Measurements from ENCODE around the gene APOB. TPM values are rescaled to one million over a fixed set of nuclear protein-coding genes. Genes with fewer than 3 reads are reported as not detected.

Gene APOB
- total RNA-seq, 1 experiment from 2014 or later = not detected

- Histone ChIP-seq H3K4me1 (ENCODE audit: insufficient read depth, low read length) (no peaks in the 10 kb centered on the region), H3F3A (ENCODE audit: low read length, unreplicated experiment) (no peaks in the 10 kb centered on the region), H3K9ac (ENCODE audit: low read length) (no peak overlapping the region), H2AFZ (ENCODE audit: low read length) (no peak overlapping the region), H3K36me3 (ENCODE audit: low read depth, low read length) (no peaks in the 10 kb centered on the region), H3K4me3 (ENCODE audit: low read length) (no peak overlapping the region), H3K79me2 (ENCODE audit: low read length) (no peaks in the 10 kb centered on the region), H3K27ac (ENCODE audit: low read length) (no peak overlapping the region), H3K4me2 (ENCODE audit: low read length) (no peak overlapping the region), H4K20me1 (ENCODE audit: low read length) (no peaks in the 10 kb centered on the region), H3K9me2 (replicated peaks; ENCODE audit: low read length) (no peaks in the 10 kb centered on the region), H3K9me3 (ENCODE audit: low read length) (no peaks in the 10 kb centered on the region), H3K27me3 (ENCODE audit: low read length) (no peaks in the 10 kb centered on the region)
- TF ChIP-seq EZH2phosphoT487 (IDR thresholded peaks at IDR 0.05; ENCODE audit: borderline replicate concordance, low read length) = no peak
- TF ChIP-seq EZH2 (IDR thresholded peaks at IDR 0.05; ENCODE audit: low read length, unreplicated experiment) = no peak
- TF ChIP-seq CTCF (conservative IDR thresholded peaks at IDR 0.05; ENCODE audit: low read depth, low read length) = no peak
- ATAC-seq (no peak), DNase-seq (no peak)
- POLR2A ChIA-PET (ENCODE audit: unreplicated experiment) = no interaction called here
- CTCF ChIA-PET = no interaction called here
- intact Hi-C loops (cut with micrococcal nuclease) = no loop called here
- BruUV-seq (replicated peaks) = no TSS peak
Observed at GRCh38 chr2:21084401-21084800, 40.5 kb upstream of the APOB start.

DNA sequence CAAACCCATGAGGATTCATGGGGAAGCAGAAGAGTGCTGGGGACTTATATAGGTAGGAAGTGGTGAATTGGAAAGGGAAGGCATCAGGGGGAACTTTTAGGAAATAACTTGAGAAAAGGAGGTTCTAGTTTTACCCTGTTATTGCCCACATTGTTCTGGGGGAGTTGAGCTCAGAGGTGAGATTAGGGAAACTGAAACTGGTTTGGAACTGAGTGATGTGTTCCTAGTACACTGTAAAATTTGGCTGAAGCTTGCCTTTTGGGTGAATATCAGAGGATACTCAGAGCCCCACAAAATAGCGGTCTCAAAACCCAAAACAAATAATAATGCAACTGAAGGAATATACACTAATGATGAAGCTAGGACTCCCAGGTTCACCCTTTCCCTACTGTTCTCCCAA, 39.6 kb upstream of the APOB start:
- CTCF ChIA-PET = no interaction called here
- H2AFZ ChIP-seq (ENCODE audit: low read length) = no peak overlapping the region
- intact Hi-C loops (cut with micrococcal nuclease) = no loop called here

DNA sequence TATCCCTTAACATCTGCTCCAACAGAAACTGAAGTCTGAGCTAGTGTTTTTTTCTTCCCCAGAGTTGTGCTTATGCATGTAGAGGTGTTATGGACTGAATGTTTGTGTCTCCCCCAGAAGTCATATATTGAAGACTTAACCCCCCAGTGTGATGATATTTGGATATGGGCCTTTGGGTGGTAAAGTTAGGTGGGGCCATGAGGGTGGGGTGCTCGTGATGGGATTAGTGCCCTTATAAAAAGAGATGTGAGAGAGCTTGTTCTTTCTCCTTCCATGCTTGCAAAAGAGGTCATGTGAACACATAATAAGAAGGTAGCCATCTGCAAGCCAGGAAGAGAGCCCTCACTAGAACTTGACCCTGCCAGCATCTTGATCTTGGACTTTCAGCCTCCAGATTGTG, 34.4 kb upstream of the APOB start:
- DNase-seq (no peak), ATAC-seq (no peak)
- ChIA-PET POLR2A (ENCODE audit: unreplicated experiment) (no interaction called here), CTCF (no interaction called here)
- no peaks in the 10 kb centered on the region for H3K27me3 ChIP-seq (ENCODE audit: low read length)
- H3K36me3 ChIP-seq (ENCODE audit: low read depth, low read length) = no peaks in the 10 kb centered on the region
- H3K4me1 ChIP-seq (ENCODE audit: insufficient read depth, low read length) = no peaks in the 10 kb centered on the region
- H3F3A ChIP-seq (ENCODE audit: low read length, unreplicated experiment) = no peaks in the 10 kb centered on the region
- no peak overlapping the region for H2AFZ ChIP-seq (ENCODE audit: low read length)
- no peak overlapping the region for H3K4me2 ChIP-seq (ENCODE audit: low read length)
- no peak overlapping the region for H3K9ac ChIP-seq (ENCODE audit: low read length)
- no TSS peak for BruUV-seq (replicated peaks)
- no peak overlapping the region for H3K4me3 ChIP-seq (ENCODE audit: low read length)
- H3K27ac ChIP-seq (ENCODE audit: low read length) = no peak overlapping the region
- TF ChIP-seq EZH2 (IDR thresholded peaks at IDR 0.05; ENCODE audit: low read length, unreplicated experiment) (no peak), CTCF (conservative IDR thresholded peaks at IDR 0.05; ENCODE audit: low read depth, low read length) (no peak), EZH2phosphoT487 (IDR thresholded peaks at IDR 0.05; ENCODE audit: borderline replicate concordance, low read length) (no peak)
- no peaks in the 10 kb centered on the region for H4K20me1 ChIP-seq (ENCODE audit: low read length)
- no peaks in the 10 kb centered on the region for H3K79me2 ChIP-seq (ENCODE audit: low read length)
- intact Hi-C loops (cut with micrococcal nuclease) = no loop called here
- no peaks in the 10 kb centered on the region for H3K9me2 ChIP-seq (replicated peaks; ENCODE audit: low read length)
- H3K9me3 ChIP-seq (ENCODE audit: low read length) = no peaks in the 10 kb centered on the region

More for the DNA sequence above, 39.6 kb upstream of the APOB start:
- TF ChIP-seq EZH2 (IDR thresholded peaks at IDR 0.05; ENCODE audit: low read length, unreplicated experiment) (no peak), EZH2phosphoT487 (IDR thresholded peaks at IDR 0.05; ENCODE audit: borderline replicate concordance, low read length) (no peak), CTCF (conservative IDR thresholded peaks at IDR 0.05; ENCODE audit: low read depth, low read length) (no peak)
- POLR2A ChIA-PET (ENCODE audit: unreplicated experiment) = no interaction called here
- Histone ChIP-seq H3K9ac (ENCODE audit: low read length) (no peak overlapping the region), H3K79me2 (ENCODE audit: low read length) (no peaks in the 10 kb centered on the region), H3K9me2 (replicated peaks; ENCODE audit: low read length) (no peaks in the 10 kb centered on the region), H3F3A (ENCODE audit: low read length, unreplicated experiment) (no peaks in the 10 kb centered on the region), H3K4me1 (ENCODE audit: insufficient read depth, low read length) (no peaks in the 10 kb centered on the region), H3K27ac (ENCODE audit: low read length) (no peak overlapping the region), H3K27me3 (ENCODE audit: low read length) (no peaks in the 10 kb centered on the region), H3K9me3 (ENCODE audit: low read length) (no peaks in the 10 kb centered on the region), H3K36me3 (ENCODE audit: low read depth, low read length) (no peaks in the 10 kb centered on the region), H3K4me3 (ENCODE audit: low read length) (no peak overlapping the region), H3K4me2 (ENCODE audit: low read length) (no peak overlapping the region), H4K20me1 (ENCODE audit: low read length) (no peaks in the 10 kb centered on the region)
- no peak for DNase-seq
- no peak for ATAC-seq
- BruUV-seq (replicated peaks) = no TSS peak

Measured in PC-3 (cell line).